ENCODE measurements around the gene CDHR4.
A peak's percentile ranks its signal among the peaks of the same experiment; 100 is the strongest.
"Not testable (repeated sequence)": the region's sequence is repeated elsewhere in the genome, so short reads cannot be mapped to it uniquely, and the experiment has no call there.

Gene CDHR4

GRCh38 chr3:49802719-49803464 lies 3.2 kb upstream of the CDHR4 start, which contains the start of gene INKA1:
TSS of gene INKA1 (plus strand) at chr3:49803261. CDS start at chr3:49803393, 132 bp downstream.
- DNase-seq (ENCODE audit: low read depth): peak; percentile 66

DNA sequence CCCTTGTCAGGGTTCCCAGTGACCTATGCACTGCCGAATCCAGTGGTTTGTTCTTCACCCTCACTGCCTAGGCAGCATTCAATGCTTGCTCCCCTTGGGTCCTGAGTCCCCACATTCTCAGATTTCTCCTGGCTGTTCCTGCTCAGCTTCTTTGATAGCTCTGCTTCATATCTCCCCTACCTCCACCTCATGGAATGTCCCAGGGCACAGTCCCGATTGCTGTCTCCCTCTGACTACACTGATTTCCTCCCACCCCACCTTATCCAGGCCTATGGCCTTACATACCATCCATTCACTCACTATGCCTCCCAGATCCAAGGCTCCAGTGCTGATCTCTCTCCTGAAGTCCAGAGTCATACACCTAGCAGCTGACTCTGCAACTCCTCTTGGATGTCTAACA lies 1.5 kb upstream of the CDHR4 start:
- no peak for DNase-seq (ENCODE audit: low read depth)

DNA sequence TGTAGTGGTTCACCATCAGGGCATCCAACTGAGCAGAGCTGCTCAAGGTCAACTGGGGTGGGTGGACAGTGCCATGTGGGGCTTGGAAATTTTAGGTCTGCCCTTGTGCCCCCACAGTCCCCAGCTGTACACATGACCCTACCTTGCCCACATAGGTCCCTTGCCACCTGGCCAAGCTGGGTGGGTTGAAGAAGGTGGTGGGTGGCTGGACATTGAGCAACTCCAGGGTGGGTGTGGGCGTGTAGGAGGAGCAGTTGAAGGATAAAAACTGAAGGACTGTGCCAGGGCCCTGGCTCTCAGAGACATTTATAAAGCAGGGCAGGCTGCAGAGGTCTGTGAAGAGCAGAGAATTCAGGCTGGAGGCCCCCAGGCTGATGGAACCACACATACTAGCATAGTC lies 568 bp downstream of the CDHR4 start:
- no peak for DNase-seq (ENCODE audit: low read depth)

DNA sequence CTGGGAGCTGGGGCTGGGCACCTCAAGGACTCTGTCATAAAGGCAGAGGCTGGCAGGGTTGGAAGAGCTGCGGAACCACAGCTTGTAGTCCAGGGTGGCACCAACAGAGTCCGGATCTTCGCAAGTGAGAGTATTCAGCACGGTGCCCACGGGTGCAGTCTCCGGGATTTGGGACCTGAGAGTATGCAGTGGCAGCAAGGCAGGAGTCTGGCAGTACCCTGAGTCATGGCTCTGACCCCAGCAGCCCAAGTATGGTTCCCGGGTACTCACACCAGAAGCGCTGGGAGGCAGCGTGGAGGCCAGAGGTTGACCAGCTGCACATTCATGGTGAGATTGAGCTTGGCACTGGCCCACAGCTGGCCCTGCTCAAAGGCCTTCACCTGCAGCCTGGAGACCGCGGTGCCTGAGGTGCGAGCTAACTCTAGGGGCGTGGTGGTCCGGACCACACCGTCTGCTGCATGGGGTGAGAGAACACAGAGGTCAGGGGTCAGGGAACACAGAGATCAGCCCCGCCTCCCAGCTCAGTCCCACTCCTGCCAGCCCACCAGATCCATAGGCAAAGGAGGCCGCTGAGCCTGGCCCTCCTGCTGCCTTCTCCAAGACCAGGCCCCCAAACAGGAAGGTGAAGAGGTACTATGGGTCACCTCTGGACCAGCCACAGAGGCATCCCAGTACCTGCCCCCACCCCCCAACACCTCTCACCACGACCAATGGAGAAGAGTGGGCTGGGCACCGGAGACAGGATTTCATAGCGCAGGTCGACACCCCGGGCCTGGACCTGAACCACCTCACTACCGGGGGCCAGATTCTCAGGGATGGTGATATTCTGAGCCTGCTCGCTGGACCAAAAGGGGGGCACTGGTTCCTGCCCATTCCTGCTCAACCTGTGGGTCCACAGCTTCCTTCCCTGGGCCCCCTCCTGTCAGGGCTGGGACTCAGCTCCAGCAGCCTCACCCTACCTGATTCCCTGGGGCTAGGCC lies 4.5 kb downstream of the CDHR4 start:
- DNase-seq (ENCODE audit: low read depth): no peak

GRCh38 chr3:49794431-49794830 lies 5.2 kb downstream of the CDHR4 start:
- DNase-seq (ENCODE audit: low read depth): no peak

DNA sequence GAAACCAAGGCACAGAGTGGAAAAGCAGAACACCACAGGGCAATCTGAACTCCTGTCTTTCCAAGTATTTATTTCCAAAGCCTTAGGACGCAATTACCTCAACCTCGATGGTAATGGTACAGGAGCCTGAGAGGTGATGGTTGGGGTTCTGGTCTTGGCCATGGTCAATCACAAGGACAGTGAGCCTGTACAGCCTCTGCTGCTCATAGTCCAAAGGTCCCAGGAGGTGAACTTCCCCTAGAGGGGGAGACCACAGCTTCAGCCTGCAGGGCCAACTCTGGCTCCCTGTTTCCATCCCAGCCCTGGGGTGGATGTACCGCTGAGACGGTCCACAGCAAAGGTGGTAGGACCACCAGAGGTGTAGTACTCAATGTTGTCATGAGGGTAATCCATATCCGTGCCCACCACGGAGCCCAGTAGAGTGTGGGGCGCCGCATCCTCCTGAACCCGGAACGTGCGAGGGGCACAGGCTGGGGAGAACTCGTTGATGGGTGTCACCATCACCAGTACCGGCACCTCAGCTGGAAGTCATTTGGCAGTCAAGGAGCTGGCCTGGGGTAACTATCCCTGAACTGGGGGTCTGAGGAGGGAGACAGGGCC lies 6.1 kb downstream of the CDHR4 start:
- DNase-seq (ENCODE audit: low read depth): no peak

DNA sequence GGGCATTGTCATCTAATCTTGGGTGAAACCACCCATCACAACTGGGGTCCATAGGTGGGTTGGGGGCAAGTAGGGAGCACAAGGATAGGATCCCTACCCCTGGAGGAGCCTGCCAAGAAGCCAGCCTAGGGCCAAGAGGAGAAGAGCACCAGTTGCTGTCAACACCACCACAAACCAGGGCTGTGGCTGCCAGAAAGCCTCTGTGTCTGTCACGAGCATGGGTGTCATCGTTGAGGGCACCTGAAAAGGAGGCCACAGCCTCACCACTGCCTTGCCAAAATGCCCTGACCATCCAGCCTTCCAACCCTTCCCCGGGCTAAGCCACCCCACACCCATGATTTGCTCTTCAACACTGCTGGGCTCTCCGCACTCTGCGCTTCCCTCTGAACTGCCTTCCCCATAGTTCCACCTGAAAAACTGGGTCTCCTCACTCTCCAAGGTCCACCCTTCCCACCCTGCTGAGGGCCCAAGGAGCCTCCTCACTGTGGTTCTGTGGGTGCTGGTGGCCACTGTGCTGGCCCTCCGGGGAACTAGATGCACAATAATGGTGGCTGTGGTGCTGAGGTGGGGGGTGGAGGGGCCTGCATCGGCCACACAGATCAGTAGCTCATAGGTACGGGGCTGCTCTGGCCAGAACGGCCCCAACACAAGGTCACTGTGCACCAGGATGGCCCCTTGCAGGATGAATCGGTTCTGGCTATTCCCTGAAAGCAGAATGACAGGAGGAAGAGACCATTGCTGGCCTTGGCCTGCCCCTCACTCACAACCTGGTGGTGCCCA lies 7.1 kb downstream of the CDHR4 start:
- DNase-seq (ENCODE audit: low read depth): no peak

DNA sequence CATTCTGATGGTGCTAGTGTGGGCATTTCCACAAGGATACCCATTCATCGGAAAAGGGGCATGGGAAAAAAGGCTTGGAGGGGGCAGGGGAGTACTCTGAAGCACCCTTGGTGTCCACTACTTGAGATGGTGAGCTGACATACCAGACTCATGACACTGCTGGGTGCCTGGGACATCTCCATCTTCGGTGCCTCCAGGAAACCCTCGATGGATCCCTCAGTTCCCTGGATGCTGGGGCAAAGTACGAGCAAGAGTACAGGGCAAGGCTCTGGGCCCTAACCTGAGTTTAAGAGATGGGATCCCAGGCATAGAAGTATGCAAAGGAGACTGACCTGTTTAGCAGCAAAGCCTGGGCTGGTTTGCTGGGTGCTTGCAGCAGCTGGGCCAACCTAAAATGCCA lies 8.1 kb downstream of the CDHR4 start:
- DNase-seq (ENCODE audit: low read depth): no peak

DNA sequence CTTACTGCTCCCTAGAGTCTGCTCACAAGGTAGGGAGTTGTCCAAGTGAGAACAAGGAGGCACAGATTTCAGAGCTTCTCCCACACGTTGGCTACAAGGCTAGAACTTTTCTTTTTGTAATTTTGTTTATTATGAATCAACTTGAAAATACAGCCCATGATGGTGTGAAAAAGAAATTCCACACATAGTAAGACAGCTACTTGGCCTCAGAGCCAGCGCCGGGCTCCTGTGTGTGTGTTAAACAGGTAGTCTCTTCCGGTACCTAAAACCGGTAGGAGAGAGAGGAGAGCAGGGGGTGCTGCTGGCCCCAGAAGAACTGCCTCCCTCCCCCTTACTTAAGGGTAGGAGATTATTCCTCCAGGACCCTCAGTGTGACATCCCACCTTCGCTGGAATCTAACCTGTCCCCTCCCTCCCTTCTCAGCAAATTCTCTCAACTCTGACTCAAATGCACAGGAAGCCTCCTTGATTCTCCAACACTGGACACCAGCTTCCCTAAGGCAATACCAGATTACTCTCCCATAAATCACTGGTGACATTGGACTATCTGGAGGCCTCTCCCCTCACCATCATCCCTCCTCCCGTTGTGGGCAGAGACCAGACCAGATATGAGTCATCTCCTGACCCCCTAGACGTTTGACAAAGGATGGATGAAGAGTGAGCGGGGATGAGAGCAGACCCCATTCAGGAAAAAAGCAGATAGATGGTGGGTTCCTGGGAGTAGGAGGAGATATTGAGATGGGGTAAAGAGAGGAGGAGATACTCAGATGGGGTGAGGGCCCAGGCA lies 8.9 kb downstream of the CDHR4 start:
- peak; percentile 66 for DNase-seq (ENCODE audit: low read depth)

DNA sequence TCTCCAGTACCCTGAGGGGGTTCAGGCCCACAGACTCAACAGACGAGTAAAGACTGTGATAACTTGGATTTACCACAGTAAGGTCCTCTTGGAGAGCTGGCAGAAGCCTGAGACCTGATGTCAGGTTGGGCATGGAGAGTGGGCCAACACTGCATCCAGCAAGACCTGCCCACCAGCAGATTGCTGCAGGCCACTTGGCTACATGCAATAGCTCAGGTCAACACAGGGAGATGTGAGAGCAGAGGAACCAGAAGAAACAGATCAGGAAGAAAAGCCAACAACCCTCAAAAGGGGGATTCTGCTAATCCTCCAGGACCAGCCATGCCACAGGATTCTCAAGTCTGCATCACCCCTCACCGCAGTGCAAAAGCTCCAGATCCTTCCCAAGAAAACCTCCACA lies 11.6 kb downstream of the CDHR4 start:
- no peak for DNase-seq (ENCODE audit: low read depth)

GRCh38 chr3:49787536-49787935 lies 12.1 kb downstream of the CDHR4 start:
- DNase-seq (ENCODE audit: low read depth): no peak

- no peak for DNase-seq (ENCODE audit: low read depth)
Measured at GRCh38 chr3:49787182-49787464, 12.6 kb downstream of the CDHR4 start.

DNA sequence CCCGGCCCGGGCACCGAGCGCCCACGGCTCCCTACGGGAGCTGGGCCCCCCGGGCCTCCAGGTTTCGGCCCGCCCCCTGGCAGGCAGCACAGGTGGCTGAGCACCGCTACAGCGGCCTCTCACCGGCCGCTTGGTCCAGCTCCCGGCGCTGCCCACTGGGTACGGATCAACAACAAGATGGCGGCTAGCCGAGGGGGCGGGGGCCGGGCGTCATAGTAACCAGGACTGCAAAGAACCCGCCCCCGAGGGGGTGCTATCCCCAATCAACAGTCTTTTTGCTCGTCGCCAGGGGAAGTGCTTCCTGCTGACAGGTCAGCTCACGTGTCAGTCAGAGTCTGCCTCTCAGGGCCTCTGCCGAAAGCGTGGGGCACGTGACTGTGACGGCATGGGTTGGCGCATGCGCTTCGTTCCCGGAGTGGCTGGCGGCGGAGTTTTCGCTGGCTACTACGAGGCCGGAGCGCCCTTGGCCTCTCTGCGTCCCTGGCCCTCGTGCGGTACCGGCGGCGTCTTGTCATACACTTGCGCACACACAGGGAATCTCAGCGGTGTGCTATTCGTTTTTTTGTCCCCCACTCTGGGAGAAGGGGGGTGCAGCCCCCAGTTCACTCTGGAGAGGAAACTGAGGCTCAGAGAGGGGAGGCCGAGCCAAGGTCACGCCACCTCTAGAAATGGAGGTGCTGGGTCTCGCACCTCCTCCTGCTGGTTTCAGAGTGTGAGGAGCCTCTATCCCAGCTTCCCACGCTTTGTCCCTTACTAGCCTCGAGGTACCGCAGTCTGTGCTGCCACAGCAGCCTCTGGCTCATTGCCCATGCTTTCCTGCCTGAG lies 13.1 kb downstream of the CDHR4 start, which contains the start of gene IP6K1:
IP6K1 (minus strand) TSS at position 186 of the 825 bp plus-strand sequence. CDS start 38,502 bp downstream, outside the sequence.
- peak; percentile 100 for DNase-seq (ENCODE audit: low read depth)

GRCh38 chr3:49785565-49786356 lies 13.9 kb downstream of the CDHR4 start:
- peak; percentile 39 for DNase-seq (ENCODE audit: low read depth)

DNA sequence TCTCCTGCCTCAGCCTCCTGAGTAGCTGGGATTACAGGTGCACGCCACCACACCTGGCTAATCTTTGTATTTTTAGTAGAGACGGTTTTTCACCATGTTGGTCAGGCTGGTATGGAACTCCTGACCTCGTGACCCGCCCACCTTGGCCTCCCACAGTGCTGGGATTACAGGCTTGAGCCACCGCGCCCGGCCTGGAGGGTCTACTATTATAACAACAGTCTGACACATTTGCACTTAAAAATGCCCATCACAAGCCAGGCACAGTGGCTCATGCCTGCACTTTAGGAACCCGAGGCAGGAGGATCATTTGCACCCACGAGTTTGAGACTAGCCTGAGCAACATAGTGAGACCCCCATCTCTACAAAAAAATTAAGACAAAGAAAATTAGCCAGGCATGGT lies 17.4 kb downstream of the CDHR4 start:
- DNase-seq (ENCODE audit: low read depth): not testable (repeated sequence)

DNA sequence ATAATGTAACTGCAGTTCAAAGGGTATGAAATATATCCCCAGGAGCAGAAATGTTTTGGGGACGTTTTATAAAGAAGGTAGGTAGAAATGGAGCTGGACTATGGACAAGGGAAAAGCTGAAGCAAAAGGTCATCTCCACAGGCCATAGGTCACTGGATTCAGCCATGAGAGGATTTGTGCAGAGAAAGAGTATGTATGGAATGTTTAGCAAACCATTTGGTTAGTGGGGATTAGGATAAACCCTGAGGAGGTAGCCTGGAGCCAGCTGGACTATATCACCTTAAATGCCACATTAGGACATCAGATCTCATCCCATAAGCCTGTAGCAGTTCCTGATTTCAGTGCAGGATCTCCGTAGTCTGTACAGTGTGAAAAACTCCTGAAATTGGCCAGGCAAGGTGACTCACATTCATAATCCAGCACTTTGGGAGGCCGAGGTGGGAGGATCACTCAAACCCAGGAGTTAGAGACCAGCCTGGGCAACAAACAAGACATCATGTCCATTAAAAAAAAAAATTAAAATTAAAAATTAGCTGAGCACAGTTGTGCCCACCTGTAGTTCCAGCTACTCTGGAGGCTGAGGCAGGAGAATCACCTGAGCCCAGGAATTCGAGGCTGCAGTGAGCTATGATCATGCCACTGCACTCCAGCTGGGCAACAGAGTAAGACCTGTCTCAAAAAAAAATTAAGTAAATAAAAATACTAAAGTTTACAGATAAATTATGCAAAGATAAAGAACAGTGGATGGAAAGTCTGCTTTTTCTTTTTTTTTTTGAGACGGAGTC lies 18.1 kb downstream of the CDHR4 start:
- peak; percentile 82 for DNase-seq (ENCODE audit: low read depth)

DNA sequence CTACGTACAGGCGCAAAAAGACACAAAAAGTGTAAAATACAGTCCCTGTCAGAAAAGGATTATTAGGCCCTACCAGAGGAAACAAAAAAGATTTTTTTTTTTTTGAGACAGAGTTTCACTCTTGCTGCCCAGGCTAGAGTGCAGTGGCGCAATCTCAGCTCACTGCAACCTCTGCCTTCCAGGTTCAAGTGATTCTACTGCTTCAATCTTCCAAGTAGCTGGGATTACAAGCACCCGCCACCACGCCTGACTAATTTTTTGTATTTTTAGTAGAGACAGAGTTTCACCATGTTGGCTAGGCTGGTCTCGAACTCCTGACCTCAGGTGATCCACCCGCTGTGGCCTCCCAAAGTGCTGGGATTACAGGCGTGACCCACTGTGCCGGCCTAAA lies 18.7 kb downstream of the CDHR4 start:
- DNase-seq (ENCODE audit: low read depth): peak; percentile 44

Data from amniotic epithelial cell (primary cell).